GM21528 (cell line): ENCODE data around the gene ALDH3A1.

Experiments used
- ATAC-seq: cut with Tn5 transposase; IDR thresholded peaks from one replicate; pipeline ENCODE4 v1.9.1; 2021; ENCODE audit warnings: mild to moderate bottlenecking, moderate library complexity; ENCODE audit not compliant: unreplicated experiment, low FRiP score

ALDH3A1 gene

DNA sequence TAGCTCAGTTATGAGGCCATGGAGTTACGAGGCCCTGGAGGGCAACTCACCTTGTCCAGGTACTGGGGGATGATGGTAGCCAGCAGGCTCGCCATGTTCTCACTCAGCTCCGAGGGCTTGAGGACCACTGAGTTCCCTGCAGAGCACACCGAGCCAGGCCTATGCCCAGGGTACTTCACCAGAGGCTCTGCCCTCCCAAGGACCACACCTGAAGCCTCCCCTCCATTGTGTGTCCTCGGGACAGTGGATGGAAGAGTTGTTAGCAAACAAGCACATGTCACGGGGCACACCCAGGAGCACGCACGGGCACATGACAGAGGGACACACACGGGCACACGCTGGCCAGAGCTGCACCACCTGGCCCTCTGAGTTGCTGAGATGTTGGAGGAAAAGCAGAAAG is 5.6 kb downstream of the ALDH3A1 start:
- no peak for ATAC-seq

DNA sequence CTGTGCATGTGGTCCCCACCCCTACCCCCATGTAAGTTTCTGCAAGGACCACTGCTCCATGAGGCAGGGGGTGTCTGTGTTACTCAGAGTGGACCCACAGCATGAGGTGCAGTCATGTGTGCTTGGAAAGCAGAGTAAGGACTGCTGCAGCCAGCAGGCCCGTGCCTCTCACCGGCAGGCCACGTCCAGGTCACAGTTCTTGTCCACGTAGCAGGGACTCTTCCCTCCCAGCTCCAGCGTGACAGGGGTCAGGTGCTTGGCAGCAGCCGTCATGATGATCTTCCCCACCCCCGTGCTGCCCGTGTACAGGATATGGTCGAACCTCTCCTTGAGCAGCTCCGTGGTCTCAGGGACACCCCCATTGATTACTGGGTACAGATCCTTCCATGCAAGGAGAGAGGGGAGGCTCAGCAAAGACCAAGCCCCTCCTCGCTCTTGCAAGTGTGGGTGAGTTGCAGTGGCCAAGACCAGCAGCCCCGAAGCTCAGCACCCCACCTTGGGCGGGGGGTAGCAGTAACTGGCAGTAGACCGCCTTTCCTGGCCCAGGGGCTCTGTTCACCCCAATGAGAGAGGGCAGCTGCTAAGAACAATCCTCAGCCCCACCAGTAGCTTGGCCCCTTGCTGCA is 6.2 kb downstream of the ALDH3A1 start:
- no peak for ATAC-seq

DNA sequence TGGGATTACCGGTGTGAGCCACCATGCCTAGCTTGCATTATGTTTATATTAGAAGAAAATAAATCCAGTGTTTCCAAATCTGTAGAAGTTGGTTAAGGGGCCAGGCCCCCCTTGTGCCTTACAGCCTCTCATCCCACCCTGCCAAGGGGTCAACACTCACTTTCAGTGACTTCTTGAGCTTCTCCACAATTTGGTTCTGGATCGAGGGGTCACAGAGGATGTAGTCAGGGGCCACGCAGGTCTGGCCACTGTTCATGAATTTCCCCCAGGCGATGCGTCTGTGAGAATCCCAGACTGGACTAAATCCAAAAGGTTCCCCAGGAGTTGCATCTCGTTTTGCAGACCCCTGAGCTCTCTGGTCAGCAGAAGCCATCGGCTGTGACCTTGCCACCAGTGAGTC is 7.2 kb downstream of the ALDH3A1 start:
- no peak for ATAC-seq

- no peak for ATAC-seq
These were observed 8.6 kb downstream of the ALDH3A1 start for GRCh38 chr17:19739241-19740201.

- no peak for ATAC-seq
These were observed 9.3 kb downstream of the ALDH3A1 start for GRCh38 chr17:19738757-19739156.

DNA sequence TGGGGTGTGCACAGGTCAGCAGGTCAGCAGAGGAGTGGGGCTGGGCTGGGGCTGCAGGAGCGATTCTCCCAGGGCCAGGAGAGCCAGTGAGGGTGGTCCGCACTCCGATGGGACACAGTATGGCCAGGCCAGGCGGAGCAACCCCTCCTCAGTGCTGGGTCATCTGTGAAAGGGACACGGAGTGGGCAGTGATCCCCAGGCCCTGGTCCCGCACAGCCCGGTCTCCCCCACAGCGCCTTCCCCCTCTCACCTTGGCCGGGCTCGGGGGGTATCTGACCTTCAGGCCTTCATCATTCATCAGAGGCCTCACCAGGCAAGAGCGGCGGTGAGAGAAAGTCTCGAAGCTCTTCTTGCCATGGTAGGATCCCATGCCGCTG is 10.0 kb downstream of the ALDH3A1 start:
- no peak for ATAC-seq

- ATAC-seq: no peak
These were observed 10.6 kb downstream of the ALDH3A1 start for GRCh38 chr17:19737305-19738072.

DNA sequence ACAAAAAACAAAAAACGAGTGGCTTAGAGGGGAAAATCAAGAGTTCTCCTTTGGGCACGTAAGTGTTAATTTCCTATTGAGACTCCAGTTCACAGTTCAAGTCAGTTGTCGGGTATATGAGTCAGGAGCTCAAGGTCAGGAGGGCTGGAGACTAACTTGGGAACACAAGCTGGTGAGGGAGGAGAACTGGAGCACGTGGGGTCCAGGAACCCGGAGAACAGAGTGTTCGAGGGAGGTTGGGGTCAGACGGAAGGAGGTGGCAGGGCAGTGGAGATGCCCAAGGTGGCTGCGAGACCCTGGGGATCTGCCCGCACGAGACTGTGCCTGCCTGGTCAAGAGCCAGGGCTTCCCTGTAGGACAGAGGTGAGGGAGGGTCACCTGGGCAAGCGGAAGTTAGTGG is 12.0 kb downstream of the ALDH3A1 start:
- ATAC-seq: no peak

DNA sequence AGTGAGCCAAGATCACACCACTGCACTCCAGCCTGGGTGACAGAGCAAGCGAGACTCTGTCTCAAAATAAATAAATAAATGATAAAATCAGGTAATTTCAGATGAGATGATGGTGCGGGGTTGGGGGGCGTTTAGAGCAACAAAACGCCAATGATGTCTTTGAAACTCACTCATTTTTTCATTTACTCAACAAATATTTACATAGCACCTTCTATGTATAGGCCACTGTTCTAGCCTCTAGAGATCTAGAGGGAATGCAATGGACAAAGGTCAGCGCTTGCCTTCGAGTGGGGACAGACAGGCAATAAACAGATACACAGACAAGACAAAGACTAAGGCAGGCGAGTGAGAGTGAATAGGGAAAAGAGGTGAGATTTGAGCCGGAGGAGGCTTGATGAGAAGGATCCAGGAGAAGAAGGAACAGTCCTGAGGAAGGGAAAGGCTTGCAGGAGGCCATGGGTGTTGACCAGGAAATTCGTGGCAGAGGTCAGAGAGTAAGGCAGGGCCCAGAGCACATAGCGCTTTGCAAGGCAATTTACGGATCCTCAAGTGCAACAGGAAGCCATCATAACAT is 14.1 kb downstream of the ALDH3A1 start:
- ATAC-seq: no peak

DNA sequence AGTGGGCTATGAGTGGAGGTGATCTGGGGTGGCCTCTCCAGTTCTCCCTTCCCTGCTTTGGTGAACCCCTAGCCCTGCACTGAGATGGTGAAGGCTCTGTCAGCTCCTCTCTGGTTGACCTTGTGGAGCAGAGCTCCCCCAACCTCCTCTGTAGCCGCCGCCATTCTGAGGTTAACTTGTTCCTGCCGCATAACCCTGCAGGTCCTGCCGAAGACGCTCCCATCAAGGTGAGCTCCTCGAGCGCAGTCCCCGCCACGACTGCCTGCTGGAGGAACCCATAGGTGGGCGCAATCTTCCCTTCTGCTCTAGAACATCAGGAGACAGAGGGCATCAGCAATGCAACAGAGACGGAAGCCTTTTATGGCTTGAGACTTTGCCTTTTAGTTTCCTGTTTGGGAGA is 16.5 kb downstream of the ALDH3A1 start:
- no peak for ATAC-seq

- ATAC-seq: no peak
These were observed 17.3 kb downstream of the ALDH3A1 start for GRCh38 chr17:19730843-19731242.

DNA sequence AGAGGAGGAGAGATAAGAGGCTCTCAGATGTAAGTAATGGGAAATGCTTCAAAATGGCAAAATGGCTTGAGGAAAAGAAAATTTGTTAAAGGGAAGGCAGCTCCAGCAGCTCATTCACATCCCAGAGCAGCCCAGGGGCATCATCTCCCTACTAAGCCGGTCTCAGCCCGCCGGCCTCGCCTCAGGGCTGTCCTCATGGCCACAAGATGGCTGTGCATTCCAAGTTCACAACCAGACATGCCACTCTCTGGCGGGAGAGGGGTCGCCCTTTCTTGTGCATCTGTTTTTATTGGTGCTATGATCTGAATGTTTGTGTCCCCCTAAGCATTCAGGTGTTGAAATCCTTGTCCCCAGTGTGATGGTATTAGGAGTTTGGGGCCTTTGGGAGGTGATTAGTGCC is 18.2 kb downstream of the ALDH3A1 start:
- ATAC-seq: no peak

DNA sequence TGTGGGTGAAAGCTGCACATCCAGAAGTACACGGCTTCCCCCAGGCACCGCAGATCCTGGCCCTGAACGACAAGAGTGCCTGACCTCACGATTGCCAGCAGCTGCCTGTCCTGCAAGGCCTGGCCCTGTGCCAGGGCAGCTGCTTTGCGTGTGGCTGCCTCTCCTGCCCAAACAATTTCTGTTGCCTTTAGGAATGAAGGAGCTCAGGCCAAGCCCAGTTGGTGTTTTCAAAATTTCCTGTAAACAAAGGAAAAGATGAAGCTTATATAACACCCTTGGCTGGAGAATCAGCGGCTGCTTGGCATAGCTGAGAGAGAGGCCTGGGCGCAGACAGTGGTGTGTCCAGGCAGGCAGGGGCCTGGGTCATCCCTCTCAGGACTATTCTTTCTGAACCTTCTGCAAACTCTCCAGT is 20.0 kb downstream of the ALDH3A1 start:
- no peak for ATAC-seq

GRCh38 chr17:19727501-19728078 is 20.5 kb downstream of the ALDH3A1 start:
- no peak for ATAC-seq

GRCh38 chr17:19726631-19727376 is 21.3 kb downstream of the ALDH3A1 start:
- no peak for ATAC-seq

DNA sequence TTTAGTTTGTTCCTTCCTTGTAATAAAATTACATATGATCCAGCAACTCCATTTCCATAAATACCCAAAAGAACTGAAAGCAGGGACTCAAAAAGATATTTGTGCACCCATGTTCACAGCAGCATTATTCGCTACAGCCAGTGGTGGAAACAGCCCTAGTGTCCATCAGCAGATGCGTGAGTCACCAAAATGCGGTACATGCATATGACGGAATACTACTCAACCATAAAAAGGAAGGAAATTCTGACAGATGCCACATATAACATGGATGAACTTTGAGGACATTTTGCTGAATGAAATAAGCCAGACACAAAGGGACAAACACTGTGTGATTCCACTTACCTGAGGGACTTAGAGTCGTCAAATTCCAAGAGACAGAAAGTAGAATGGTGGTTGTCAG is 22.6 kb downstream of the ALDH3A1 start:
- ATAC-seq: no peak

DNA sequence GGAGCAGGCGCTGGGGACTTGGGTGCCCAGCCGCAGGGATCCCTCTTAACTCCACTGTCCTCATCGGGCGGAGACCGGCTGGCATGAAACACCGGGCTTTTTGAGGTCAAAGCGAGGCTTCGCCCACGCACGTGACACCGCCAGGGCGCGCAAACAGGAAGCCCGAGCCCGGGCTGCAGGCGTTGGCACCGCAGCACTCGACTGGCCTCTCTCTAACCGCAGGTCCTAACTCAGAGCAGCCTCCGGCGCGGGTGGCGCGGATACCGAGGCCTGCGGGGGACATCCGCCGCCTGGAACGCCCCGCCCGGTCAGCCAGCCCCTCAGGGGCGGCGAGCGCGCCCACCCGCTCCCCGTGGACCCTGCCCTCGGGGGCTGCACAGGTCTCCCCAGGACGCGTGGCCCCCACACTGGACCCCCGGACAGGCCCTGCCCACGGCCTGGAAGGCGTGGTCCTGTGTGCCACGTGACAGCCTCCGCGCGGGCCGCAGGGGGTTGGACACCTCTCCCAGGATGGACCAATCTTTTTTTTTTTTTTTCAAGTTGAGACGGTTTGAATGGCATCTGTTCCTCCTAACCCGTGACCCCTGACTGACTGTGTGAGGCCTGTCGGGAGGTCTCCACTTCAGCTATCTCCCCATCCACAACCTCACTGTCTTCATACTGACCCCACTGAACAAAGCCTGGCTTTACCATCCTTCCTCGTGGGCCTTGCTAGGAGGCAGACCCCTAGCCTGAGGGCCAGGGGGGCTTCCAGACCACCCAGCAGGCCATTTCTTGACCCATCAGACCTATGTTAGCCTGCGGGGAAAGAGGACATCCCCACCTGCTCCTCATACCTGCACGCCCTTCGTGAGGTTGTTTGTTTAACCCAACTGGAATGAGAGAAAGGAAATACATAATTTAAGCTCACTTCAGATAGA is 23.3 kb downstream of the ALDH3A1 start:
- ATAC-seq: no peak

DNA sequence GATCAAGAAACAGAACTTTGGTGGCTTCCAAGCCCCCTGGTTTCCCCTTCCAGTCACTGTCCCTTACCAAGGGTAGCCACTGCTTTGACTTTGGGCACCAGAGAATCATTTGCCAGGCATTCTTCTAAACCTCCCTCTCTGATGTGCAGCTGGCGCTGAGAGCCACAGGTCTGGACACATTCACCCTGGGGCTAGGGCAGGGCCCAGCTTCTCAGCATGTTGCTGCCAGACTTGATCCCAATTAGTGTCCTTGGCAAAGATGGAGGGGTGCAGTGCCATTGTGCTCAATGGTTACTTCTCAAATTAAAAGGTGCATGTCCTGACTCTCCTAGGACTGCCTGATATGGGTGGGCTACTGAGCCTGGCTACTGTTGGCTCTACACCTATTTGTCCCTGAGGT is 24.1 kb downstream of the ALDH3A1 start:
- no peak for ATAC-seq
